Measurements from ENCODE around the gene INPP5A.

Gene INPP5A

GRCh38 chr10:132784866-132785722 is 247.5 kb downstream of the INPP5A start:
- ChIA-PET CTCF (no interaction called here), POLR2A (no interaction called here)
- H3K27ac ChIP-seq (ENCODE audit: insufficient read depth in 1 of 2, low read depth in 1 of 2, low read length in 2 of 2, poor library complexity in 1 of 2, severe bottlenecking in 2 of 2): no peak overlapping the region
- H3K4me3 ChIP-seq (ENCODE audit: control insufficient read depth in 1 of 7, extremely low read depth in 1 of 7, insufficient read depth in 4 of 7, low read depth in 2 of 7, low read length in 6 of 7): peak overlapping the region in 2 of 7 experiments; percentile 1 to 38
- DNase-seq: peak in 1 of 3 donors; percentile 28
- H3K4me1 ChIP-seq (ENCODE audit: control extremely low read depth in 1 of 4, control insufficient read depth in 4 of 4, insufficient read depth in 4 of 4, low read length in 3 of 4): peaks cover 0 to 38% (median 14%) of the 10 kb centered on the region in 4 experiments
- WGBS (ENCODE audit: insufficient coverage): 8% methylated on average over 76 of the region's 111 CpGs
- no peaks in the 10 kb centered on the region for H3K9me3 ChIP-seq (ENCODE audit: control extremely low read depth in 1 of 5, control insufficient read depth in 4 of 5, insufficient read depth in 2 of 5, low read depth in 1 of 5, low read length in 4 of 5)
- peaks cover 0 to 30% (median 9%) of the 10 kb centered on the region in 4 experiments for H3K36me3 ChIP-seq (ENCODE audit: control insufficient read depth in 4 of 4, insufficient read depth in 4 of 4, low read length in 3 of 4)
- peaks cover 0 to 82% (median 21%) of the 10 kb centered on the region in 5 experiments for H3K27me3 ChIP-seq (replicated peaks in 2 of 5; ENCODE audit: control insufficient read depth in 4 of 5, insufficient read depth in 5 of 5, low read length in 4 of 5)

GRCh38 chr10:132785723-132786475 is 248.3 kb downstream of the INPP5A start, which contains the start of gene NKX6-2:
NKX6-2 (minus strand) TSS chr10:132786147; CDS start chr10:132785948, 199 bp downstream.
- CTCF ChIA-PET: no interaction called here
- DNase-seq: peak in 1 of 3 donors; percentile 26
- POLR2A ChIA-PET: no interaction called here
- Histone ChIP-seq H3K27me3 (replicated peaks in 2 of 5; ENCODE audit: control insufficient read depth in 4 of 5, insufficient read depth in 5 of 5, low read length in 4 of 5) (peaks cover 0 to 90% (median 22%) of the 10 kb centered on the region in 5 experiments), H3K36me3 (ENCODE audit: control insufficient read depth in 4 of 4, insufficient read depth in 4 of 4, low read length in 3 of 4) (peaks cover 0 to 26% (median 7%) of the 10 kb centered on the region in 4 experiments), H3K4me3 (ENCODE audit: control insufficient read depth in 1 of 7, extremely low read depth in 1 of 7, insufficient read depth in 4 of 7, low read depth in 2 of 7, low read length in 6 of 7) (peak within 1 kb of the TSS in 3 of 7 experiments; percentile 26 to 38 (median 33)), H3K27ac (ENCODE audit: insufficient read depth in 1 of 2, low read depth in 1 of 2, low read length in 2 of 2, poor library complexity in 1 of 2, severe bottlenecking in 2 of 2) (no peak within 1 kb of the TSS), H3K4me1 (ENCODE audit: control extremely low read depth in 1 of 4, control insufficient read depth in 4 of 4, insufficient read depth in 4 of 4, low read length in 3 of 4) (peaks cover 0 to 38% (median 14%) of the 10 kb centered on the region in 4 experiments), H3K9me3 (ENCODE audit: control extremely low read depth in 1 of 5, control insufficient read depth in 4 of 5, insufficient read depth in 2 of 5, low read depth in 1 of 5, low read length in 4 of 5) (no peaks in the 10 kb centered on the region)
- WGBS (ENCODE audit: insufficient coverage): 1% methylated on average over 52 of the region's 119 CpGs

GRCh38 chr10:132786476-132786883 is 248.9 kb downstream of the INPP5A start:
- 3% methylated on average over 31 of the region's 58 CpGs for WGBS (ENCODE audit: insufficient coverage)
- ChIA-PET CTCF (no interaction called here), POLR2A (no interaction called here)
- H3K27me3 ChIP-seq (replicated peaks in 2 of 5; ENCODE audit: control insufficient read depth in 4 of 5, insufficient read depth in 5 of 5, low read length in 4 of 5): peaks cover 0 to 92% (median 22%) of the 10 kb centered on the region in 5 experiments
- no peaks in the 10 kb centered on the region for H3K9me3 ChIP-seq (ENCODE audit: control extremely low read depth in 1 of 5, control insufficient read depth in 4 of 5, insufficient read depth in 2 of 5, low read depth in 1 of 5, low read length in 4 of 5)
- H3K4me3 ChIP-seq (ENCODE audit: control insufficient read depth in 1 of 7, extremely low read depth in 1 of 7, insufficient read depth in 4 of 7, low read depth in 2 of 7, low read length in 6 of 7): peak overlapping the region in 2 of 7 experiments; percentile 16 to 26
- peaks cover 0 to 22% (median 5%) of the 10 kb centered on the region in 4 experiments for H3K36me3 ChIP-seq (ENCODE audit: control insufficient read depth in 4 of 4, insufficient read depth in 4 of 4, low read length in 3 of 4)
- peaks cover 0 to 38% (median 14%) of the 10 kb centered on the region in 4 experiments for H3K4me1 ChIP-seq (ENCODE audit: control extremely low read depth in 1 of 4, control insufficient read depth in 4 of 4, insufficient read depth in 4 of 4, low read length in 3 of 4)
- no peak overlapping the region for H3K27ac ChIP-seq (ENCODE audit: insufficient read depth in 1 of 2, low read depth in 1 of 2, low read length in 2 of 2, poor library complexity in 1 of 2, severe bottlenecking in 2 of 2)
- peak in 1 of 3 donors; percentile 13 for DNase-seq

GRCh38 chr10:132786884-132787494 is 249.4 kb downstream of the INPP5A start:
- H3K27ac ChIP-seq (ENCODE audit: insufficient read depth in 1 of 2, low read depth in 1 of 2, low read length in 2 of 2, poor library complexity in 1 of 2, severe bottlenecking in 2 of 2): no peak overlapping the region
- peaks cover 0 to 38% (median 14%) of the 10 kb centered on the region in 4 experiments for H3K4me1 ChIP-seq (ENCODE audit: control extremely low read depth in 1 of 4, control insufficient read depth in 4 of 4, insufficient read depth in 4 of 4, low read length in 3 of 4)
- POLR2A ChIA-PET: no interaction called here
- H3K9me3 ChIP-seq (ENCODE audit: control extremely low read depth in 1 of 5, control insufficient read depth in 4 of 5, insufficient read depth in 2 of 5, low read depth in 1 of 5, low read length in 4 of 5): no peaks in the 10 kb centered on the region
- peaks cover 0 to 91% (median 22%) of the 10 kb centered on the region in 5 experiments for H3K27me3 ChIP-seq (replicated peaks in 2 of 5; ENCODE audit: control insufficient read depth in 4 of 5, insufficient read depth in 5 of 5, low read length in 4 of 5)
- DNase-seq: peak in 1 of 3 donors; percentile 29
- H3K36me3 ChIP-seq (ENCODE audit: control insufficient read depth in 4 of 4, insufficient read depth in 4 of 4, low read length in 3 of 4): peaks cover 0 to 17% (median 3%) of the 10 kb centered on the region in 4 experiments
- WGBS (ENCODE audit: insufficient coverage): 1% methylated on average over 69 of the region's 80 CpGs
- peak overlapping the region in 3 of 7 experiments; percentile 16 to 33 (median 26) for H3K4me3 ChIP-seq (ENCODE audit: control insufficient read depth in 1 of 7, extremely low read depth in 1 of 7, insufficient read depth in 4 of 7, low read depth in 2 of 7, low read length in 6 of 7)
- CTCF ChIA-PET: no interaction called here

- 2% methylated on average over 45 of the region's 80 CpGs for WGBS (ENCODE audit: insufficient coverage)
- H3K4me1 ChIP-seq (ENCODE audit: control extremely low read depth in 1 of 4, control insufficient read depth in 4 of 4, insufficient read depth in 4 of 4, low read length in 3 of 4): peaks cover 0 to 38% (median 14%) of the 10 kb centered on the region in 4 experiments
- H3K36me3 ChIP-seq (ENCODE audit: control insufficient read depth in 4 of 4, insufficient read depth in 4 of 4, low read length in 3 of 4): peaks cover 0 to 10% (median 1%) of the 10 kb centered on the region in 4 experiments
- H3K9me3 ChIP-seq (ENCODE audit: control extremely low read depth in 1 of 5, control insufficient read depth in 4 of 5, insufficient read depth in 2 of 5, low read depth in 1 of 5, low read length in 4 of 5): no peaks in the 10 kb centered on the region
- ChIA-PET CTCF (no interaction called here), POLR2A (no interaction called here)
- DNase-seq: peak in 2 of 3 donors; percentile 37 to 44
- H3K4me3 ChIP-seq (ENCODE audit: control insufficient read depth in 1 of 7, extremely low read depth in 1 of 7, insufficient read depth in 4 of 7, low read depth in 2 of 7, low read length in 6 of 7): peak overlapping the region in 2 of 7 experiments; percentile 16 to 26
- peaks cover 0 to 87% (median 22%) of the 10 kb centered on the region in 5 experiments for H3K27me3 ChIP-seq (replicated peaks in 2 of 5; ENCODE audit: control insufficient read depth in 4 of 5, insufficient read depth in 5 of 5, low read length in 4 of 5)
- no peak overlapping the region for H3K27ac ChIP-seq (ENCODE audit: insufficient read depth in 1 of 2, low read depth in 1 of 2, low read length in 2 of 2, poor library complexity in 1 of 2, severe bottlenecking in 2 of 2)
Measured at GRCh38 chr10:132787495-132788179, 250.1 kb downstream of the INPP5A start.

- H3K9me3 ChIP-seq (ENCODE audit: control extremely low read depth in 1 of 5, control insufficient read depth in 4 of 5, insufficient read depth in 2 of 5, low read depth in 1 of 5, low read length in 4 of 5): peaks cover 0 to 6% (median 0%) of the 10 kb centered on the region in 5 experiments
- ChIA-PET CTCF (no interaction called here), POLR2A (no interaction called here)
- peaks cover 0 to 86% (median 20%) of the 10 kb centered on the region in 5 experiments for H3K27me3 ChIP-seq (replicated peaks in 2 of 5; ENCODE audit: control insufficient read depth in 4 of 5, insufficient read depth in 5 of 5, low read length in 4 of 5)
- WGBS (ENCODE audit: insufficient coverage): 2% methylated on average over 67 of the region's 79 CpGs
- H3K4me3 ChIP-seq (ENCODE audit: control insufficient read depth in 1 of 7, extremely low read depth in 1 of 7, insufficient read depth in 4 of 7, low read depth in 2 of 7, low read length in 6 of 7): no peak overlapping the region
- DNase-seq: no peak
- peaks cover 0 to 38% (median 14%) of the 10 kb centered on the region in 4 experiments for H3K4me1 ChIP-seq (ENCODE audit: control extremely low read depth in 1 of 4, control insufficient read depth in 4 of 4, insufficient read depth in 4 of 4, low read length in 3 of 4)
- peaks cover 0 to 4% (median under 1%) of the 10 kb centered on the region in 4 experiments for H3K36me3 ChIP-seq (ENCODE audit: control insufficient read depth in 4 of 4, insufficient read depth in 4 of 4, low read length in 3 of 4)
- H3K27ac ChIP-seq (ENCODE audit: insufficient read depth in 1 of 2, low read depth in 1 of 2, low read length in 2 of 2, poor library complexity in 1 of 2, severe bottlenecking in 2 of 2): no peak overlapping the region
Measured at GRCh38 chr10:132788180-132788830, 250.7 kb downstream of the INPP5A start.

All from common myeloid progenitor, CD34-positive (primary cell).